Neural progenitor cell (in vitro differentiated cells): ENCODE results near the gene SPRR3. TPM values are rescaled to one million over a fixed set of nuclear protein-coding genes. Genes with fewer than 3 reads are reported as not detected.

Source experiments
- DNase-seq: peaks from one replicate; pipeline ENCODE4 v3.0.0-alpha.2; 2016; ENCODE audit warnings: low spot score
- H2AFZ ChIP-seq: fragments of 200-600 bp; sonication (generic); replicated peaks from 2 replicates; pipeline ENCODE4 v1.6.1; 2016; ENCODE audit warnings: antibody characterized with exemption
- H3F3A ChIP-seq: fragments of 200-600 bp; sonication (generic); 2 replicates; pipeline ENCODE4 v1.6.1; 2016; ENCODE audit warnings: antibody characterized with exemption, low read depth
- H3K27ac ChIP-seq: fragments of 200-600 bp; sonication (generic); 2 replicates; pipeline ENCODE4 v1.5.1; 2016; ENCODE audit warnings: mild to moderate bottlenecking
- H3K27me3 ChIP-seq: fragments of 200-600 bp; sonication (generic); 2 replicates; pipeline ENCODE4 v1.6.1; 2016; ENCODE audit warnings: mild to moderate bottlenecking, moderate library complexity
- H3K36me3 ChIP-seq: fragments of 200-600 bp; sonication (generic); 2 replicates; pipeline ENCODE4 v1.5.1; 2016
- H3K4me1 ChIP-seq: fragments of 200-600 bp; sonication (generic); 2 replicates; pipeline ENCODE4 v1.6.1; 2016; ENCODE audit warnings: mixed run types
- H3K4me2 ChIP-seq: fragments of 200-600 bp; sonication (generic); 2 replicates; pipeline ENCODE4 v1.6.1; 2016
- H3K4me3 ChIP-seq: fragments of 200-600 bp; sonication (generic); 2 replicates; pipeline ENCODE4 v1.5.1; 2016
- H3K79me2 ChIP-seq: fragments of 200-600 bp; sonication (generic); 2 replicates; pipeline ENCODE4 v1.6.1; 2016; ENCODE audit warnings: low read depth
- H3K9ac ChIP-seq: fragments of 200-600 bp; sonication (generic); 2 replicates; pipeline ENCODE4 v1.6.1; 2016
- H3K9me3 ChIP-seq: fragments of 200-600 bp; sonication (generic); 2 replicates; pipeline ENCODE4 v1.5.1; 2016; ENCODE audit warnings: low read depth
- H4K20me1 ChIP-seq: fragments of 200-600 bp; sonication (generic); 2 replicates; pipeline ENCODE4 v1.6.1; 2016; ENCODE audit warnings: low read depth
- H3K27ac Mint-ChIP-seq: 3 replicates; pipeline ENCODE4 v1.8.0; 2021; ENCODE audit warnings: mixed read lengths
- H3K27me3 Mint-ChIP-seq: 2 replicates; pipeline ENCODE4 v1.8.0; 2022; ENCODE audit warnings: low read depth, mild to moderate bottlenecking, inconsistent platforms, moderate library complexity, mixed read lengths; ENCODE audit not compliant: insufficient read depth
- H3K36me3 Mint-ChIP-seq: 3 replicates; pipeline ENCODE4 v1.8.0; 2021; ENCODE audit warnings: mixed read lengths
- H3K4me1 Mint-ChIP-seq: 3 replicates; pipeline ENCODE4 v1.8.0; 2021; ENCODE audit warnings: mixed read lengths
- H3K4me3 Mint-ChIP-seq: 3 replicates; pipeline ENCODE4 v1.8.0; 2021; ENCODE audit warnings: mild to moderate bottlenecking, moderate library complexity, mixed read lengths
- H3K9me3 Mint-ChIP-seq: 3 replicates; pipeline ENCODE4 v1.8.0; 2020; ENCODE audit warnings: mixed read lengths
- CTCF ChIP-seq: fragments of 200-600 bp; sonication (generic); IDR thresholded peaks from 2 replicates; pipeline ENCODE4 v1.5.1; 2017; ENCODE audit warnings: antibody characterized with exemption, mild to moderate bottlenecking
- EZH2 ChIP-seq: fragments of 200-600 bp; sonication (generic); IDR thresholded peaks from 2 replicates; pipeline ENCODE4 v1.6.1; 2017; ENCODE audit warnings: antibody characterized with exemption, mild to moderate bottlenecking, moderate library complexity
- EZH2phosphoT487 ChIP-seq: fragments of 200-600 bp; sonication (generic); IDR thresholded peaks from 2 replicates; pipeline ENCODE4 v1.6.1; 2017; ENCODE audit warnings: antibody characterized with exemption
- total RNA-seq: library from RNA; depleted of rRNA; stranded (reverse); fragments of >200 nt; gene quantifications from 2 replicates; pipeline ENCODE4 v1.2.3, GENCODE V29; 2015; ENCODE audit warnings: low replicate concordance

Gene SPRR3
- total RNA-seq, 1 donor from 2014 or later = not detected

- no peak overlapping the region for H3K27ac ChIP-seq
- H3K36me3 Mint-ChIP-seq = no peaks in the 10 kb centered on the region
- no peak overlapping the region for H3K4me3 Mint-ChIP-seq
- H3K4me1 ChIP-seq = no peaks in the 10 kb centered on the region
- H3K36me3 ChIP-seq = no peaks in the 10 kb centered on the region
- H3K9ac ChIP-seq = no peak overlapping the region
- no peaks in the 10 kb centered on the region for H3K4me1 Mint-ChIP-seq
- H3K27me3 Mint-ChIP-seq = peaks cover 2% of the 10 kb centered on the region
- TF ChIP-seq EZH2 (no peak), CTCF (no peak), EZH2phosphoT487 (no peak)
- no peaks in the 10 kb centered on the region for H3K9me3 Mint-ChIP-seq
- no peak overlapping the region for H3K27ac Mint-ChIP-seq
- no peak overlapping the region for H2AFZ ChIP-seq
- H3K4me2 ChIP-seq = no peak overlapping the region
- H3K27me3 ChIP-seq = no peaks in the 10 kb centered on the region
- no peaks in the 10 kb centered on the region for H4K20me1 ChIP-seq
- no peak overlapping the region for H3K4me3 ChIP-seq
- no peaks in the 10 kb centered on the region for H3F3A ChIP-seq
- no peaks in the 10 kb centered on the region for H3K79me2 ChIP-seq
- peaks cover 14% of the 10 kb centered on the region for H3K9me3 ChIP-seq
- no peak for DNase-seq
Observed at GRCh38 chr1:153024413-153024812, 22.9 kb downstream of the SPRR3 start.

- H3K4me1 ChIP-seq = no peaks in the 10 kb centered on the region
- H3K27me3 Mint-ChIP-seq = peaks cover 2% of the 10 kb centered on the region
- H3K9me3 ChIP-seq = peaks cover 14% of the 10 kb centered on the region
- no peak overlapping the region for H3K4me3 Mint-ChIP-seq
- TF ChIP-seq CTCF (no peak), EZH2 (no peak), EZH2phosphoT487 (no peak)
- no peak overlapping the region for H3K27ac Mint-ChIP-seq
- no peaks in the 10 kb centered on the region for H3K79me2 ChIP-seq
- no peaks in the 10 kb centered on the region for H3F3A ChIP-seq
- no peak overlapping the region for H3K27ac ChIP-seq
- H3K36me3 Mint-ChIP-seq = no peaks in the 10 kb centered on the region
- no peak overlapping the region for H3K4me3 ChIP-seq
- no peaks in the 10 kb centered on the region for H3K27me3 ChIP-seq
- H3K4me2 ChIP-seq = no peak overlapping the region
- no peak overlapping the region for H3K9ac ChIP-seq
- H3K4me1 Mint-ChIP-seq = no peaks in the 10 kb centered on the region
- H3K9me3 Mint-ChIP-seq = no peaks in the 10 kb centered on the region
- DNase-seq = no peak
- H4K20me1 ChIP-seq = no peaks in the 10 kb centered on the region
- H3K36me3 ChIP-seq = no peaks in the 10 kb centered on the region
- no peak overlapping the region for H2AFZ ChIP-seq
Observed at GRCh38 chr1:153025797-153026196, 24.2 kb downstream of the SPRR3 start.

GRCh38 chr1:153028766-153029165 lies 27.2 kb downstream of the SPRR3 start:
- Mint-ChIP-seq H3K4me3 (no peak overlapping the region), H3K27me3 (no peaks in the 10 kb centered on the region), H3K9me3 (no peaks in the 10 kb centered on the region), H3K4me1 (no peaks in the 10 kb centered on the region), H3K27ac (no peak overlapping the region), H3K36me3 (no peaks in the 10 kb centered on the region)
- Histone ChIP-seq H3K36me3 (no peaks in the 10 kb centered on the region), H2AFZ (no peak overlapping the region), H4K20me1 (no peaks in the 10 kb centered on the region), H3K27ac (no peak overlapping the region), H3K27me3 (no peaks in the 10 kb centered on the region), H3K79me2 (no peaks in the 10 kb centered on the region), H3K4me2 (no peak overlapping the region), H3K9me3 (peaks cover 14% of the 10 kb centered on the region), H3K4me3 (no peak overlapping the region), H3K9ac (no peak overlapping the region), H3K4me1 (no peaks in the 10 kb centered on the region), H3F3A (no peaks in the 10 kb centered on the region)
- no peak for TF ChIP-seq EZH2
- no peak for TF ChIP-seq EZH2phosphoT487
- no peak for TF ChIP-seq CTCF
- DNase-seq = no peak

- H3K36me3 ChIP-seq = no peaks in the 10 kb centered on the region
- Mint-ChIP-seq H3K4me1 (no peaks in the 10 kb centered on the region), H3K27ac (no peak within 1 kb of the TSS), H3K4me3 (no peak within 1 kb of the TSS), H3K36me3 (no peaks in the 10 kb centered on the region), H3K9me3 (no peaks in the 10 kb centered on the region), H3K27me3 (no peaks in the 10 kb centered on the region)
- TF ChIP-seq EZH2phosphoT487 (no peak), EZH2 (no peak), CTCF (no peak)
- H4K20me1 ChIP-seq = no peaks in the 10 kb centered on the region
- no peaks in the 10 kb centered on the region for H3K79me2 ChIP-seq
- no peaks in the 10 kb centered on the region for H3F3A ChIP-seq
- H3K4me1 ChIP-seq = no peaks in the 10 kb centered on the region
- H3K4me3 ChIP-seq = no peak within 1 kb of the TSS
- no peak within 1 kb of the TSS for H3K4me2 ChIP-seq
- no peak within 1 kb of the TSS for H3K9ac ChIP-seq
- H3K9me3 ChIP-seq = peaks cover 11% of the 10 kb centered on the region
- H2AFZ ChIP-seq = no peak within 1 kb of the TSS
- DNase-seq = no peak
- H3K27ac ChIP-seq = no peak within 1 kb of the TSS
- no peaks in the 10 kb centered on the region for H3K27me3 ChIP-seq
Observed at GRCh38 chr1:153030895-153031294, 29.3 kb downstream of the SPRR3 start, which contains the start of gene SPRR1B. SPRR1B (plus strand) TSS chr1:153031203; CDS start chr1:153032346, 1,143 bp downstream.
